ENCODE measurements around the gene BBS12. TPM values are rescaled to one million over a fixed set of nuclear protein-coding genes. Genes with fewer than 3 reads are reported as not detected.

The BBS12 gene
- total RNA-seq, 3 donors from 2014 or later = 3.3 to 5.4 (median 3.9) TPM

DNA sequence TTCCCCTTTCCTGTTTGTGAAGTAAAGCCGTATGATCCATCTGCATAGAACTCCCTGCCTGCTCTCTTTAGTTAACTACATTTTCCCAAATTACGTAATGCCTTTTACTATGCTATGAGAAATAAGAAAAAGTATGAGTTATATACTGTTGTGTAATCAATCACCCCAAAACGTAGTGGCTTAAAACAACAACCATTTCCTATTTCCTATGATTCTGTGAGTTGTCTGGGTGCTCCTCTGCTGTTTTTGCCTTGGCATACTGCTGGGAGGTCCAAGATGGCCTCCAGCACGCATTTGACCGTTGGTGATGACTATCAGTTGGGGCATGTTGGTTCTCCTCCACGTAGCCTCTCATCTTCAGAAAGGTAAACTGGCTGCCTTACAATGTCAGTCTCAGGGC, 39.8 kb downstream of the BBS12 start:
- TF ChIP-seq, protein P1, sequence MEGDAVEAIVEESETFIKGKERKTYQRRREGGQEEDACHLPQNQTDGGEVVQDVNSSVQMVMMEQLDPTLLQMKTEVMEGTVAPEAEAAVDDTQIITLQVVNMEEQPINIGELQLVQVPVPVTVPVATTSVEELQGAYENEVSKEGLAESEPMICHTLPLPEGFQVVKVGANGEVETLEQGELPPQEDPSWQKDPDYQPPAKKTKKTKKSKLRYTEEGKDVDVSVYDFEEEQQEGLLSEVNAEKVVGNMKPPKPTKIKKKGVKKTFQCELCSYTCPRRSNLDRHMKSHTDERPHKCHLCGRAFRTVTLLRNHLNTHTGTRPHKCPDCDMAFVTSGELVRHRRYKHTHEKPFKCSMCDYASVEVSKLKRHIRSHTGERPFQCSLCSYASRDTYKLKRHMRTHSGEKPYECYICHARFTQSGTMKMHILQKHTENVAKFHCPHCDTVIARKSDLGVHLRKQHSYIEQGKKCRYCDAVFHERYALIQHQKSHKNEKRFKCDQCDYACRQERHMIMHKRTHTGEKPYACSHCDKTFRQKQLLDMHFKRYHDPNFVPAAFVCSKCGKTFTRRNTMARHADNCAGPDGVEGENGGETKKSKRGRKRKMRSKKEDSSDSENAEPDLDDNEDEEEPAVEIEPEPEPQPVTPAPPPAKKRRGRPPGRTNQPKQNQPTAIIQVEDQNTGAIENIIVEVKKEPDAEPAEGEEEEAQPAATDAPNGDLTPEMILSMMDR (IDR thresholded peaks at IDR 0.05) = no peak
- no peaks in the 10 kb centered on the region for H3K4me1 ChIP-seq (ENCODE audit: low read depth)
- no peak overlapping the region for H3K4me3 ChIP-seq
- no peak for ATAC-seq
- intact Hi-C loops (cut with DNase I, micrococcal nuclease) = no loop called here
- H3K36me3 ChIP-seq (ENCODE audit: low read depth) = no peaks in the 10 kb centered on the region
- no peak for DNase-seq
- no peaks in the 10 kb centered on the region for H3K9me3 ChIP-seq

DNA sequence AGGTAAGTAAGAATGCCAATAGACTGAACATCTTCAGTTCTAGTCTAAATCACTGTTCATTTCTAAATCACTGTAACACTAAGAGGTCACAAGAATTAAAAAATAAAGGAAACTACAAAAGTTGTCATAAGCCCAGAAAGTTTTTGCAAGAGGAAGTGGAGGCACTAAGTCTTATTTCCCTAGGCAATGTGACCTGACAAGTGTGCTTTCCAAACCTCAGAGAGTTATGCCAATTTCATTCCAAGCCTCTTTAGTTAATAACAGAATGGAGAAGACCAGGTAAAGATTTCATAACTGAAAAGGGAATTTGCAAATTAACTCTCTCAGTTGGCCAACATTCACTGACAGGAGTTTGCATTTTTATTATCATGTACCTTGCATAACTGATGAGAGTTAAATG, 40.5 kb downstream of the BBS12 start:
- Histone ChIP-seq H3K4me1 (ENCODE audit: low read depth) (no peaks in the 10 kb centered on the region), H3K9me3 (no peaks in the 10 kb centered on the region), H3K4me3 (no peak overlapping the region), H3K36me3 (ENCODE audit: low read depth) (no peaks in the 10 kb centered on the region)
- TF ChIP-seq, protein P1 (IDR thresholded peaks at IDR 0.05) = no peak
- DNase-seq = no peak
- intact Hi-C loops (cut with DNase I, micrococcal nuclease) = no loop called here
- no peak for ATAC-seq

DNA sequence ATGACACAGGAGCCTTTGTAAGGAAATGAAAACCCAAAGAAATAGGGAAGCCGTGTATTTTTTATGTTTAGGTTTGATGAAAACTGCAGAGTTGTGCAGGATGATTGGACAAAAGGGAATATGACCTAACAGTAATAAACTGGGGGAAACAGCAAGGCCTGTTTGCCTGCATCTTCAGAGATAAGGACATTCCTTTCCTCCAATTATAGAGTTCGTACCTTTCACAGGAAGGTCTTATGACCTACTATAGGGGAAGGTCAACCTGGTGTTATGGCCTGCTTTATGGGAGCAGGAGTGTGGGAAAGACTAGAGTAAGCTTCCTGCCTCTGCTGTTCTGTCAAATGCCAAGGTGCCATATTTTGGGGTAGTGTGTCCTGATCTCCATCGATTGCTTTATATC, 42.5 kb downstream of the BBS12 start:
- DNase-seq (no peak), ATAC-seq (no peak)
- Histone ChIP-seq H3K4me1 (ENCODE audit: low read depth) (no peaks in the 10 kb centered on the region), H3K4me3 (no peak overlapping the region), H3K36me3 (ENCODE audit: low read depth) (no peaks in the 10 kb centered on the region), H3K9me3 (no peaks in the 10 kb centered on the region)
- intact Hi-C loops (cut with DNase I, micrococcal nuclease) = no loop called here
- TF ChIP-seq, protein P1 (IDR thresholded peaks at IDR 0.05) = no peak

DNA sequence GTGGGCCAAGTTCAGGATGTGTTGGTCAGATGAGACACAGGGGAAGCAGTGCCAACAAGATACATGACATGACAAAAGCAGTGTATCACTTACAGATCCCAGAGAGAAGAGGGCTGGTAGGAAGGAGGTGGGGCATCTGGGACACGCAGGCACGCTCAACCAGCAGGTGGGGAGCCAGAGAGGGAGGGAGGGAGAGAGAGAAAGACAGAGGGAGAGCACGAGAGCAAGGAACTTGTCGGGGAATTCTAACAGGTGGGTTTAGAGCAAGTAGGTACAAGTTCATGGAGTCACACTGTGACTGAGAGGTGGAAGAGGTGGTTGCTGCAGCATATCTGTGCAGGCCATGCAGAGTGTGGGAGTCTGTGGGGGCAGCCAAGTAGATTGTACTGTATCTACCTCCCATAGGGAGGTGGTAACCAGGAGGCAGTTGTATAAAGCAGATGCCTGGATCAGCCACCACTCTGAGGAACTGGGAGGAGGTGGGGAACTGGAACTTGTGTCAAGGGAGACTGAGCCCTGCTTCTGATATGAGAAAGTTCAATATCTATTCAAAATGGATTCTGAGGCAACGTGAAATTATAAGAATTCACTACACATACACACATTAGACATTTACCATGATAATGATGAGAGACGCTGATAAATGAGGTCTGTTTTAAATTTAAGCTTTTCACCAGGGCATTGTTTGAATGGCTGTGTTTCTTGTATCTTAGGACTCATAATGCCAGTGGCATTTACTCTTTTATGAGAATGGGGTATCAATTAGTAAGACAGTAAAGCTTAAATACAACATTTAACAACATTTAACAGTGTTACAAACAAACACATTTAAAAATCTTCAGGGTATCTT, 43.7 kb downstream of the BBS12 start:
- DNase-seq (no peak), ATAC-seq (peak; percentile 24)
- intact Hi-C loops (cut with DNase I, micrococcal nuclease) = no loop called here
- Histone ChIP-seq H3K4me3 (no peak overlapping the region), H3K4me1 (ENCODE audit: low read depth) (no peaks in the 10 kb centered on the region), H3K9me3 (no peaks in the 10 kb centered on the region), H3K36me3 (ENCODE audit: low read depth) (no peaks in the 10 kb centered on the region)
- TF ChIP-seq, protein P1 (IDR thresholded peaks at IDR 0.05) = no peak

GRCh38 chr4:122776916-122777315, 44.4 kb downstream of the BBS12 start:
- Histone ChIP-seq H3K9me3 (no peaks in the 10 kb centered on the region), H3K36me3 (ENCODE audit: low read depth) (no peaks in the 10 kb centered on the region), H3K4me1 (ENCODE audit: low read depth) (no peaks in the 10 kb centered on the region), H3K4me3 (no peak overlapping the region)
- ATAC-seq (peak; percentile 96), DNase-seq (peak in 1 of 3 donors; percentile 64)
- TF ChIP-seq, protein P1 (IDR thresholded peaks at IDR 0.05) = no peak
- intact Hi-C loops (cut with DNase I, micrococcal nuclease) = no loop called here
